ENCODE results near the gene ARMC12. TPM values are rescaled to one million over a fixed set of nuclear protein-coding genes. Genes with fewer than 3 reads are reported as not detected.

Gene ARMC12
- total RNA-seq, 1 donor from 2014 or later = not detected

- ATAC-seq (peak; percentile 17 to 21), DNase-seq (no peak)
- no peaks in the 10 kb centered on the region for H3K4me1 ChIP-seq
- no peak overlapping the region for H3K4me3 ChIP-seq
- intact Hi-C loops (cut with DNase I) = no loop called here
- H3K27ac ChIP-seq = no peak overlapping the region
- no peaks in the 10 kb centered on the region for H3K9me3 ChIP-seq
- H3K27me3 ChIP-seq (ENCODE audit: low read depth) = peaks cover 47% of the 10 kb centered on the region
- no peaks in the 10 kb centered on the region for H3K36me3 ChIP-seq
- TF ChIP-seq, protein P1, sequence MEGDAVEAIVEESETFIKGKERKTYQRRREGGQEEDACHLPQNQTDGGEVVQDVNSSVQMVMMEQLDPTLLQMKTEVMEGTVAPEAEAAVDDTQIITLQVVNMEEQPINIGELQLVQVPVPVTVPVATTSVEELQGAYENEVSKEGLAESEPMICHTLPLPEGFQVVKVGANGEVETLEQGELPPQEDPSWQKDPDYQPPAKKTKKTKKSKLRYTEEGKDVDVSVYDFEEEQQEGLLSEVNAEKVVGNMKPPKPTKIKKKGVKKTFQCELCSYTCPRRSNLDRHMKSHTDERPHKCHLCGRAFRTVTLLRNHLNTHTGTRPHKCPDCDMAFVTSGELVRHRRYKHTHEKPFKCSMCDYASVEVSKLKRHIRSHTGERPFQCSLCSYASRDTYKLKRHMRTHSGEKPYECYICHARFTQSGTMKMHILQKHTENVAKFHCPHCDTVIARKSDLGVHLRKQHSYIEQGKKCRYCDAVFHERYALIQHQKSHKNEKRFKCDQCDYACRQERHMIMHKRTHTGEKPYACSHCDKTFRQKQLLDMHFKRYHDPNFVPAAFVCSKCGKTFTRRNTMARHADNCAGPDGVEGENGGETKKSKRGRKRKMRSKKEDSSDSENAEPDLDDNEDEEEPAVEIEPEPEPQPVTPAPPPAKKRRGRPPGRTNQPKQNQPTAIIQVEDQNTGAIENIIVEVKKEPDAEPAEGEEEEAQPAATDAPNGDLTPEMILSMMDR (IDR thresholded peaks at IDR 0.05) = no peak
Observed at GRCh38 chr6:35787266-35788218, 50.7 kb downstream of the ARMC12 start.

DNA sequence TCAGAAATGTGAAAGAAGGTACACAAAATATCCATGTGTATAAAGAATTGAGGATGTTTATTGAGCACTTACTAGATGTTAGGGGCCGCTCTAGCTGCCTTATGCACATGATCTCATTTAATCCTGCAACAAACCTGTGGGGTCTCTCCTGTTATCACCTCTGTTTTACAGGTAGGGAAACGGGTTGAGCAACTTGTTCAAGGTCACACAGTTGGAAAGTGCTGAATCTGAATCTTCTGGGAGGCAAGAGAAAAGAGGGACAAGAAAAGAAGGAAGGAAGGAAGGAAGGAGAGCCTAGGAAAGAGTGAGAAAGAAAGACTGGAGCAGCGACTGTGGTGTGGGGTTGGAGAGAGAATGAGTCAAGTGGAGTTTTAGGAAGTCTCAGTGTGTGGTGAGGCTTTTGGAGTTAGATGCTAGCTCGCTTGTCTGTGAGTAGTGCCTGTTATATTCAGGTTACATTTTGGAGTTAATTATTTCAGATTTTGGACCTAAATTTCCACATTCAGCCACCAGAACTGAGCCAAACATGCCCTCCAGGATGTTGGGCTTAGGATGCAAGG, 51.7 kb downstream of the ARMC12 start:
- Histone ChIP-seq H3K36me3 (no peaks in the 10 kb centered on the region), H3K9me3 (no peaks in the 10 kb centered on the region), H3K27me3 (ENCODE audit: low read depth) (peaks cover 47% of the 10 kb centered on the region), H3K4me3 (no peak overlapping the region), H3K27ac (no peak overlapping the region), H3K4me1 (no peaks in the 10 kb centered on the region)
- intact Hi-C loops (cut with DNase I) = no loop called here
- ATAC-seq = no peak
- TF ChIP-seq, protein P1 (IDR thresholded peaks at IDR 0.05) = no peak
- DNase-seq = no peak

DNA sequence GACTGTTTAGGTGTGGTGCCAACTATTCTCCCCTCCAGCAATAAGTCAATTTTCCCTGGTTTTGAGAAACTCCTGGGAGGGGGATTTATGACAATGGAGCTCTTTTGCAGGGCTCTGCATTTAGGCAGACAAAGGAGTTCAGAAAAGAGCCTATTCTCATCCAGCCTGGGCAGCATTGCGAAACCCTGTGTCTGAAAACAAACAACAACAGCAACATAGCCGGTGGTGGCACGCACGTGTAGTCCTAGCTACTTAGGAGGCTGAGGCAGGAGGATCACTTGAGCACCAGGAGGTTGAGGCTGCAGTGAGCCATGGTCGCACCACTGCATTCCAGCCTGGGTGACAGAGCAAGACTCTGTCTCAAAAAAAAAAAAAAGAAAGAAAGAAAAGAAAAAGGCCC, 53.9 kb downstream of the ARMC12 start:
- Histone ChIP-seq H3K27me3 (ENCODE audit: low read depth) (peaks cover 38% of the 10 kb centered on the region), H3K4me1 (no peaks in the 10 kb centered on the region), H3K9me3 (no peaks in the 10 kb centered on the region), H3K27ac (no peak overlapping the region), H3K36me3 (no peaks in the 10 kb centered on the region), H3K4me3 (no peak overlapping the region)
- TF ChIP-seq, protein P1 (IDR thresholded peaks at IDR 0.05) = no peak
- no peak for DNase-seq
- intact Hi-C loops (cut with DNase I) = no loop called here
- ATAC-seq = no peak

DNA sequence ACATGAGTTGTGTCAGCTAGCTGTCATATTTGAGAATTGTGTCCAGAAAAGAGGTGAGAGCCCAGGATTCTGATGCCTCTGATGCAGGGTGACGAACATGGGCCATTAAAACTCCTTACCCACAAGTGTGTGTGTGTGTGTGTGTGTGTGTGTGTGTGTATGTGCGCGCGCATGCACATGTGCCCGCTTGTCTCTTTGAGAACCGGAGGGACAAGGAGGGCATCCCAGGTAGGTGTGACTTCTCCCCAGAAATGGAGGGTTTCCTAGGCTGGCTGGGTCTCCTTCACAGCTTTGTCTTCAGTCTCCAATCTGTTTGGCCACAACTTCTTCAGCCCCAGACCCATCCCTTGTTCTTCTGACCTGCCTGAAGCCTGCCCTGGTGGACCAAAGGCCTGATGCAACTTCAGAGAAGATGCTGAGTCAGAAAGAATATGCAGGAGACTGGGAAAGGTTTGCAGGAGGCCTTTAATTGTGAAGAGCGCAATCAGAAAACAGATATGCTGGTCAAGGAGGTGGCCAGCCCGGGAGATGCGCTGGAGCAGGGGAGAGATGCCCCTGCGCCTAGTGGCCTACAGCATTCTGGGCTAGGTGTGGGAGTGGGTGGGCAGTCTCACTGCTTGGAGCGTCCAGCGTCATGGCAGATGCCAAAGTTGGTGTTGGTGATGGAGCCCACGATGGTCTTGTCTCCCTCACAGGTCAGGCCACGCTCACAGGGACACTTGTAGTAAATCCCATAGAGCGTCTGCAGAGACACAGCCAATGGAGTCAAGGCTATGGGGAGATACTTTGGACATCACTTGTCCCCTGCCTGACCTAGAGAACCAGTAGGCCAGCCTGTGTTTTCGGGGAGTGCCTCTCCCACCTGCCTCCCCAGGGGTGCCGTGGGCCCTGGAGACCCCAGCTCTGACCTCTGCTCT, 58.0 kb downstream of the ARMC12 start:
- intact Hi-C loops (cut with DNase I) = no loop called here
- Histone ChIP-seq H3K9me3 (no peaks in the 10 kb centered on the region), H3K27me3 (ENCODE audit: low read depth) (no peaks in the 10 kb centered on the region), H3K4me1 (no peaks in the 10 kb centered on the region), H3K4me3 (no peak overlapping the region), H3K27ac (no peak overlapping the region), H3K36me3 (no peaks in the 10 kb centered on the region)
- TF ChIP-seq, protein P1 (IDR thresholded peaks at IDR 0.05) = no peak
- ATAC-seq (peak in 1 of 2 donors; percentile 12), DNase-seq (no peak)

DNA sequence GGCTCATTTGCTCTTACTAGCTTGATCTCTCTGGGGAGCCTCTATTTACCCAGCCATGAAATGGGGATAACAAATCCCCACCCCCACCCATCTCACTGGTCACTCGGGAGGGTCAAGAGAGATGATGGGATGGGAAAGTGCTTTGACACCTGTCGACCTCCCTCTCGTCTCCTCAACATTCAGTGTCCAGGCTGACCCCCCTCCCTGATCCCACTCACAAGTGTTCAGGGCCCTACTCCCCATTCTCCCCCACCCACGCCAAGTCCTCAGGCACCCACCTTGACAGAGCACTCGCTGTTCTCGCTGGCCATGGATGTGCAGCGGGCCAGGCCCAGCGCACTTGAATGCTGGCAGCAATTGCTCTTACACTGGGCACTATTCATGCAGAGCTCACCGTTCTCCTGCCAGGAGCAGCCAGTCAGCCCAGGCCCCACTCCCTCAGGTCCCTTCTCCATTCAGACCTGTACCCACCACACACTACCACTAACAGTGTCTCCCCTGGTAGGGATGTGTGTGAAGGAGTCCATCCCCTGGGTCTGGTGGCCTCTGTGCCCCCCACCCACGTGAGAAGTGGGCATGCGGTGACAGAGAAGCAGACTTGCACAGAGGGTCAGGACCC, 58.7 kb downstream of the ARMC12 start:
- H3K27ac ChIP-seq = no peak overlapping the region
- DNase-seq = no peak
- ATAC-seq = peak in 1 of 2 donors; percentile 28
- no peaks in the 10 kb centered on the region for H3K4me1 ChIP-seq
- no peaks in the 10 kb centered on the region for H3K36me3 ChIP-seq
- intact Hi-C loops (cut with DNase I) = no loop called here
- TF ChIP-seq, protein P1 (IDR thresholded peaks at IDR 0.05) = no peak
- no peak overlapping the region for H3K4me3 ChIP-seq
- no peaks in the 10 kb centered on the region for H3K27me3 ChIP-seq (ENCODE audit: low read depth)
- H3K9me3 ChIP-seq = no peaks in the 10 kb centered on the region

Data from lower lobe of right lung (tissue), 2 donors.